ENCODE data around the gene SFRP5.

The SFRP5 gene

DNA sequence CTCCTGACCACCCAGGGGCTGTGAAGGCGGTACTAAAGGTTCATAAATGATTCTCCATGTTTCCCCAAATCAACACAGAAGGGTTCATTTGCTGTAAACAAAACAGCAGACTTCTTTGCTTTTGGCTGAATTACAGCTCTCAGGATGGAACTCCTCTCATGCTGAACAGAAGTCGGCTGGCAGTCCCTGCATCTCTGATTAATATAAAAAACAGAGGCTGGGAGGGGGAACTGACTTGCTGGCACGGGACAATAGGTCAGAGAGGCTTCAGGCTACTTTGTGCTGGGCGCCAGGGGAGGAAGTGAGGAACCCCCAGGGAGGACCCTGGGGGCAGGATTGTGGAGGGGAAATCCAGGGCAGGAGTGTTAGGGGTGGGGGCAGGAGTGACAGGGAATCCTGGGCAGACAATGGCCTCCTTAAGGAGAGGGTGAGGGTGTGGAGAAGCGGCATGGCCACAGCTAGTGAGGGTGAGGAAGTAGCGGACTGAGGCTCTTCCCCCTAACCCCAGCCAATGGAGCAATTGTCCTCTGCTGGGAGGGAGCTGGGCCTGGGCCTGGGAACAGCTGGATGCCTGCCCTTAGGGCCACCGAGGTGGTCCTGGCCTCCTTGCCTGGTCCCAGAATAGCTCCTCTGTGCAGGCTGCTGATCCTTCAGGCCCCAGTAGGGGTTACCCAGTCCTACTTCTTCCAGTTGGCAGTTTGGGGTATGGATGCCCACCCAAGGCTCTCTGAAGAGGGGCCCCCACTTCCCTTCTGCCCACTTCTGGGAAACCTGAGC, 9.2 kb upstream of the SFRP5 start:
- no peak overlapping the region for H3K4me3 ChIP-seq (ENCODE audit: low read depth, low read length, poor library complexity, severe bottlenecking)
- H3K9me2 ChIP-seq (ENCODE audit: low read depth, low read length): no peaks in the 10 kb centered on the region

DNA sequence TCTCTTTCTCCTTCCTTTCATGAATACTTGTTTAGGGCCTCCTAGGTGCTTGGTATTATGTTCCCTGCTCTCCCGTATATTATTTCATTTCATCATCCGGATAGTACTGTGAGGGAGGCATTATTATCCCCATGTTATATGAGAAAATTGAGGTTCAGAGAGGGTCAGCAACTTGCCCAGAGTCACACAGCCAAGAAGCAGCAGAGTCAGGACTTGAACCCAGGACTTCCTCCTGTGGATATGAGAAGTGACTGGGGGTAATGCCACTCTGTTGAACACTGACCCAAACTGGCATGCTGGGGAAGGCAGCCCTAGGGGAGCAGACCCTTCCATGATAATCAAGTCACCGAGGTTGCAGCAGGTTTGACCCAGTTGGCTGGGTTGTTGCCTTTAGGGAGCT, 8.2 kb upstream of the SFRP5 start:
- H4K20me1 ChIP-seq (ENCODE audit: insufficient read depth, low read length): no peaks in the 10 kb centered on the region
- no peak overlapping the region for H3K9ac ChIP-seq (ENCODE audit: low read length)
- H3K4me3 ChIP-seq (ENCODE audit: low read depth, low read length, poor library complexity, severe bottlenecking): no peak overlapping the region
- H3K9me3 ChIP-seq (ENCODE audit: low read length): no peaks in the 10 kb centered on the region
- H3K27me3 ChIP-seq (ENCODE audit: insufficient read depth, low read length): no peaks in the 10 kb centered on the region
- no peaks in the 10 kb centered on the region for H3F3A ChIP-seq (ENCODE audit: insufficient read depth, low read length)
- H2AFZ ChIP-seq (ENCODE audit: low read length): no peak overlapping the region
- no peaks in the 10 kb centered on the region for H3K4me1 ChIP-seq (ENCODE audit: insufficient read depth, low read length, severe bottlenecking)
- no peak overlapping the region for H3K4me2 ChIP-seq (ENCODE audit: low read length)
- no peaks in the 10 kb centered on the region for H3K36me3 ChIP-seq (ENCODE audit: insufficient read depth, low read length)
- no peak overlapping the region for H3K27ac ChIP-seq (ENCODE audit: low read depth, low read length, poor library complexity, severe bottlenecking)
- no peak for TF ChIP-seq EZH2 (IDR thresholded peaks at IDR 0.05; ENCODE audit: borderline replicate concordance, low read length)
- TF ChIP-seq, protein P1, sequence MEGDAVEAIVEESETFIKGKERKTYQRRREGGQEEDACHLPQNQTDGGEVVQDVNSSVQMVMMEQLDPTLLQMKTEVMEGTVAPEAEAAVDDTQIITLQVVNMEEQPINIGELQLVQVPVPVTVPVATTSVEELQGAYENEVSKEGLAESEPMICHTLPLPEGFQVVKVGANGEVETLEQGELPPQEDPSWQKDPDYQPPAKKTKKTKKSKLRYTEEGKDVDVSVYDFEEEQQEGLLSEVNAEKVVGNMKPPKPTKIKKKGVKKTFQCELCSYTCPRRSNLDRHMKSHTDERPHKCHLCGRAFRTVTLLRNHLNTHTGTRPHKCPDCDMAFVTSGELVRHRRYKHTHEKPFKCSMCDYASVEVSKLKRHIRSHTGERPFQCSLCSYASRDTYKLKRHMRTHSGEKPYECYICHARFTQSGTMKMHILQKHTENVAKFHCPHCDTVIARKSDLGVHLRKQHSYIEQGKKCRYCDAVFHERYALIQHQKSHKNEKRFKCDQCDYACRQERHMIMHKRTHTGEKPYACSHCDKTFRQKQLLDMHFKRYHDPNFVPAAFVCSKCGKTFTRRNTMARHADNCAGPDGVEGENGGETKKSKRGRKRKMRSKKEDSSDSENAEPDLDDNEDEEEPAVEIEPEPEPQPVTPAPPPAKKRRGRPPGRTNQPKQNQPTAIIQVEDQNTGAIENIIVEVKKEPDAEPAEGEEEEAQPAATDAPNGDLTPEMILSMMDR (IDR thresholded peaks at IDR 0.05; ENCODE audit: low read length): no peak
- H3K9me2 ChIP-seq (ENCODE audit: low read depth, low read length): no peaks in the 10 kb centered on the region
- H3K79me2 ChIP-seq (ENCODE audit: insufficient read depth, low read length): no peaks in the 10 kb centered on the region

More for the DNA sequence above, 9.2 kb upstream of the SFRP5 start:
- Histone ChIP-seq H3K4me1 (ENCODE audit: insufficient read depth, low read length, severe bottlenecking) (no peaks in the 10 kb centered on the region), H3K9ac (ENCODE audit: low read length) (no peak overlapping the region), H3K79me2 (ENCODE audit: insufficient read depth, low read length) (no peaks in the 10 kb centered on the region), H3K27me3 (ENCODE audit: insufficient read depth, low read length) (no peaks in the 10 kb centered on the region), H3K4me2 (ENCODE audit: low read length) (no peak overlapping the region), H3F3A (ENCODE audit: insufficient read depth, low read length) (no peaks in the 10 kb centered on the region), H3K27ac (ENCODE audit: low read depth, low read length, poor library complexity, severe bottlenecking) (no peak overlapping the region), H3K36me3 (ENCODE audit: insufficient read depth, low read length) (no peaks in the 10 kb centered on the region), H2AFZ (ENCODE audit: low read length) (no peak overlapping the region), H4K20me1 (ENCODE audit: insufficient read depth, low read length) (no peaks in the 10 kb centered on the region), H3K9me3 (ENCODE audit: low read length) (no peaks in the 10 kb centered on the region)
- TF ChIP-seq EZH2 (IDR thresholded peaks at IDR 0.05; ENCODE audit: borderline replicate concordance, low read length): no peak
- TF ChIP-seq, protein P1 (IDR thresholded peaks at IDR 0.05; ENCODE audit: low read length): no peak

DNA sequence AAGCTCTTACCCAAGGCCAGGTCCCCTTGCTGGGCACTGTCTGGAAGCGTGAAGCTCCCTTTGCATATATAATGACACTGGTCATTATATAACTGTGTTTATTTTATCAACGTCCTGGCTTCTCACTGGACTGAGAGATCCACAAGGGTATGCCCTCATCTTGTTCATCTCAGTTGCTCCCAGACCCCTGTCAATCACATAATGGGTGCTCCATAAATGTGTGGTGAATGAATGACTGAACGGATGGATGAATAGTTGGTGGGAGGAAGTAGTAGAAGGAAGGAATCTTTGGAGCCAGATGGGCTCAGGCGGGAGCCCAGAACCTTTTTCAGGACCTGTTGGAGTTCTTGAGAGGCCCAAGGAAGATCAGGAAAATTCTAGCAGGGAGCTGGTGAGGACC, 7.7 kb upstream of the SFRP5 start:
- Histone ChIP-seq H3F3A (ENCODE audit: insufficient read depth, low read length) (no peaks in the 10 kb centered on the region), H2AFZ (ENCODE audit: low read length) (no peak overlapping the region), H3K4me1 (ENCODE audit: insufficient read depth, low read length, severe bottlenecking) (no peaks in the 10 kb centered on the region), H3K27me3 (ENCODE audit: insufficient read depth, low read length) (no peaks in the 10 kb centered on the region), H3K79me2 (ENCODE audit: insufficient read depth, low read length) (no peaks in the 10 kb centered on the region), H3K9me2 (ENCODE audit: low read depth, low read length) (no peaks in the 10 kb centered on the region), H3K36me3 (ENCODE audit: insufficient read depth, low read length) (no peaks in the 10 kb centered on the region), H4K20me1 (ENCODE audit: insufficient read depth, low read length) (no peaks in the 10 kb centered on the region), H3K4me3 (ENCODE audit: low read depth, low read length, poor library complexity, severe bottlenecking) (no peak overlapping the region), H3K9ac (ENCODE audit: low read length) (no peak overlapping the region), H3K9me3 (ENCODE audit: low read length) (no peaks in the 10 kb centered on the region), H3K27ac (ENCODE audit: low read depth, low read length, poor library complexity, severe bottlenecking) (no peak overlapping the region), H3K4me2 (ENCODE audit: low read length) (no peak overlapping the region)
- TF ChIP-seq EZH2 (IDR thresholded peaks at IDR 0.05; ENCODE audit: borderline replicate concordance, low read length): no peak
